ENCODE measurements around the gene STPG2. TPM values are rescaled to one million over a fixed set of nuclear protein-coding genes. Genes with fewer than 3 reads are reported as not detected.

STPG2 gene
- total and polyA plus RNA-seq, 5 donors from 2014 or later: 0.32 to 0.39 TPM; not detected in 3

GRCh38 chr4:97987019-97987648, 156.1 kb downstream of the STPG2 start:
- DNase-seq (peak in 1 of 3 donors; percentile 28), ATAC-seq (ENCODE audit: low read depth in 2 of 2) (no peak)
- Mint-ChIP-seq H3K36me3 (no peaks in the 10 kb centered on the region), H3K4me3 (no peak overlapping the region), H3K27ac (no peak overlapping the region), H3K9me3 (peaks cover 0 to 3% (median 0%) of the 10 kb centered on the region in 7 donors), H3K4me1 (no peaks in the 10 kb centered on the region), H3K27me3 (peaks cover 3% of the 10 kb centered on the region)
- Histone ChIP-seq H3K27me3 (ENCODE audit: control insufficient read depth, insufficient read depth, low read length) (no peaks in the 10 kb centered on the region), H3K9me3 (ENCODE audit: control insufficient read depth in 2 of 2, low read length in 2 of 2) (no peaks in the 10 kb centered on the region), H3K4me1 (ENCODE audit: control insufficient read depth, insufficient read depth, low read length, poor library complexity, severe bottlenecking) (no peaks in the 10 kb centered on the region), H3K36me3 (ENCODE audit: control insufficient read depth, insufficient read depth, low read length) (no peaks in the 10 kb centered on the region), H3K4me3 (ENCODE audit: low read depth, low read length) (no peak overlapping the region), H3K27ac (ENCODE audit: insufficient read depth, low read length, poor library complexity, severe bottlenecking) (no peak overlapping the region)

- Histone ChIP-seq H3K4me1 (ENCODE audit: control insufficient read depth, insufficient read depth, low read length, poor library complexity, severe bottlenecking) (no peaks in the 10 kb centered on the region), H3K36me3 (ENCODE audit: control insufficient read depth, insufficient read depth, low read length) (no peaks in the 10 kb centered on the region), H3K27ac (ENCODE audit: insufficient read depth, low read length, poor library complexity, severe bottlenecking) (no peak overlapping the region), H3K27me3 (ENCODE audit: control insufficient read depth, insufficient read depth, low read length) (no peaks in the 10 kb centered on the region), H3K4me3 (ENCODE audit: low read depth, low read length) (no peak overlapping the region), H3K9me3 (ENCODE audit: control insufficient read depth in 2 of 2, low read length in 2 of 2) (no peaks in the 10 kb centered on the region)
- H3K4me3 Mint-ChIP-seq: no peak overlapping the region
- H3K27ac Mint-ChIP-seq: no peak overlapping the region
- ATAC-seq (ENCODE audit: low read depth in 2 of 2) (no peak), DNase-seq (no peak)
- H3K27me3 Mint-ChIP-seq: no peaks in the 10 kb centered on the region
- H3K36me3 Mint-ChIP-seq: no peaks in the 10 kb centered on the region
- no peaks in the 10 kb centered on the region for H3K9me3 Mint-ChIP-seq
- H3K4me1 Mint-ChIP-seq: no peaks in the 10 kb centered on the region
Observed at GRCh38 chr4:97984545-97985131, 158.6 kb downstream of the STPG2 start.

GRCh38 chr4:97978791-97979488, 164.3 kb downstream of the STPG2 start:
- Histone ChIP-seq H3K4me1 (ENCODE audit: control insufficient read depth, insufficient read depth, low read length, poor library complexity, severe bottlenecking) (no peaks in the 10 kb centered on the region), H3K4me3 (ENCODE audit: low read depth, low read length) (no peak overlapping the region), H3K36me3 (ENCODE audit: control insufficient read depth, insufficient read depth, low read length) (no peaks in the 10 kb centered on the region), H3K9me3 (ENCODE audit: control insufficient read depth in 2 of 2, low read length in 2 of 2) (no peaks in the 10 kb centered on the region), H3K27ac (ENCODE audit: insufficient read depth, low read length, poor library complexity, severe bottlenecking) (no peak overlapping the region), H3K27me3 (ENCODE audit: control insufficient read depth, insufficient read depth, low read length) (no peaks in the 10 kb centered on the region)
- H3K27me3 Mint-ChIP-seq: no peaks in the 10 kb centered on the region
- ATAC-seq (ENCODE audit: low read depth in 2 of 2): no peak
- no peak for DNase-seq
- H3K36me3 Mint-ChIP-seq: no peaks in the 10 kb centered on the region
- peaks cover 0 to 7% (median 0%) of the 10 kb centered on the region in 7 donors for H3K9me3 Mint-ChIP-seq
- no peak overlapping the region for H3K27ac Mint-ChIP-seq
- H3K4me3 Mint-ChIP-seq: no peak overlapping the region
- H3K4me1 Mint-ChIP-seq: no peaks in the 10 kb centered on the region

- DNase-seq (no peak), ATAC-seq (ENCODE audit: low read depth in 2 of 2) (no peak)
- H3K4me1 ChIP-seq (ENCODE audit: control insufficient read depth, insufficient read depth, low read length, poor library complexity, severe bottlenecking): no peaks in the 10 kb centered on the region
- Mint-ChIP-seq H3K27ac (no peak overlapping the region), H3K4me1 (no peaks in the 10 kb centered on the region), H3K9me3 (peaks cover 0 to 5% (median 2%) of the 10 kb centered on the region in 7 donors), H3K36me3 (no peaks in the 10 kb centered on the region), H3K4me3 (no peak overlapping the region), H3K27me3 (no peaks in the 10 kb centered on the region)
- H3K36me3 ChIP-seq (ENCODE audit: control insufficient read depth, insufficient read depth, low read length): no peaks in the 10 kb centered on the region
- no peaks in the 10 kb centered on the region for H3K27me3 ChIP-seq (ENCODE audit: control insufficient read depth, insufficient read depth, low read length)
- no peak overlapping the region for H3K27ac ChIP-seq (ENCODE audit: insufficient read depth, low read length, poor library complexity, severe bottlenecking)
- peaks cover 1 to 5% of the 10 kb centered on the region in 2 experiments for H3K9me3 ChIP-seq (ENCODE audit: control insufficient read depth in 2 of 2, low read length in 2 of 2)
- no peak overlapping the region for H3K4me3 ChIP-seq (ENCODE audit: low read depth, low read length)
Observed at GRCh38 chr4:97953171-97953941, 189.9 kb downstream of the STPG2 start.

GRCh38 chr4:97952763-97953162, 190.5 kb downstream of the STPG2 start:
- no peaks in the 10 kb centered on the region for H3K27me3 ChIP-seq (ENCODE audit: control insufficient read depth, insufficient read depth, low read length)
- no peak overlapping the region for H3K27ac ChIP-seq (ENCODE audit: insufficient read depth, low read length, poor library complexity, severe bottlenecking)
- H3K4me3 ChIP-seq (ENCODE audit: low read depth, low read length): no peak overlapping the region
- no peaks in the 10 kb centered on the region for H3K36me3 ChIP-seq (ENCODE audit: control insufficient read depth, insufficient read depth, low read length)
- H3K27me3 Mint-ChIP-seq: no peaks in the 10 kb centered on the region
- H3K4me1 Mint-ChIP-seq: no peaks in the 10 kb centered on the region
- no peak for DNase-seq
- no peaks in the 10 kb centered on the region for H3K4me1 ChIP-seq (ENCODE audit: control insufficient read depth, insufficient read depth, low read length, poor library complexity, severe bottlenecking)
- ATAC-seq (ENCODE audit: low read depth in 2 of 2): no peak
- peaks cover 0 to 6% (median 1%) of the 10 kb centered on the region in 7 donors for H3K9me3 Mint-ChIP-seq
- peaks cover 1 to 5% of the 10 kb centered on the region in 2 experiments for H3K9me3 ChIP-seq (ENCODE audit: control insufficient read depth in 2 of 2, low read length in 2 of 2)
- no peak overlapping the region for H3K27ac Mint-ChIP-seq
- H3K4me3 Mint-ChIP-seq: no peak overlapping the region
- no peaks in the 10 kb centered on the region for H3K36me3 Mint-ChIP-seq

- no peak for DNase-seq
- H3K36me3 Mint-ChIP-seq: no peaks in the 10 kb centered on the region
- H3K27me3 Mint-ChIP-seq: no peaks in the 10 kb centered on the region
- Histone ChIP-seq H3K4me1 (ENCODE audit: control insufficient read depth, insufficient read depth, low read length, poor library complexity, severe bottlenecking) (no peaks in the 10 kb centered on the region), H3K27ac (ENCODE audit: insufficient read depth, low read length, poor library complexity, severe bottlenecking) (no peak overlapping the region), H3K9me3 (ENCODE audit: control insufficient read depth in 2 of 2, low read length in 2 of 2) (peaks cover 1 to 5% of the 10 kb centered on the region in 2 experiments), H3K36me3 (ENCODE audit: control insufficient read depth, insufficient read depth, low read length) (no peaks in the 10 kb centered on the region), H3K4me3 (ENCODE audit: low read depth, low read length) (no peak overlapping the region), H3K27me3 (ENCODE audit: control insufficient read depth, insufficient read depth, low read length) (no peaks in the 10 kb centered on the region)
- ATAC-seq (ENCODE audit: low read depth in 2 of 2): no peak
- H3K4me1 Mint-ChIP-seq: no peaks in the 10 kb centered on the region
- no peak overlapping the region for H3K27ac Mint-ChIP-seq
- H3K4me3 Mint-ChIP-seq: no peak overlapping the region
- H3K9me3 Mint-ChIP-seq: peaks cover 0 to 6% (median 1%) of the 10 kb centered on the region in 7 donors
Observed at GRCh38 chr4:97950836-97951235, 192.4 kb downstream of the STPG2 start.

- H3K27me3 Mint-ChIP-seq: no peaks in the 10 kb centered on the region
- Histone ChIP-seq H3K27ac (ENCODE audit: insufficient read depth, low read length, poor library complexity, severe bottlenecking) (no peak overlapping the region), H3K9me3 (ENCODE audit: control insufficient read depth in 2 of 2, low read length in 2 of 2) (peaks cover 2 to 9% of the 10 kb centered on the region in 2 experiments), H3K27me3 (ENCODE audit: control insufficient read depth, insufficient read depth, low read length) (no peaks in the 10 kb centered on the region), H3K36me3 (ENCODE audit: control insufficient read depth, insufficient read depth, low read length) (no peaks in the 10 kb centered on the region), H3K4me3 (ENCODE audit: low read depth, low read length) (no peak overlapping the region), H3K4me1 (ENCODE audit: control insufficient read depth, insufficient read depth, low read length, poor library complexity, severe bottlenecking) (no peaks in the 10 kb centered on the region)
- no peak for DNase-seq
- H3K36me3 Mint-ChIP-seq: no peaks in the 10 kb centered on the region
- H3K4me3 Mint-ChIP-seq: no peak overlapping the region
- no peaks in the 10 kb centered on the region for H3K4me1 Mint-ChIP-seq
- peaks cover 0 to 24% (median 9%) of the 10 kb centered on the region in 7 donors for H3K9me3 Mint-ChIP-seq
- no peak for ATAC-seq (ENCODE audit: low read depth in 2 of 2)
- H3K27ac Mint-ChIP-seq: no peak overlapping the region
Observed at GRCh38 chr4:97942951-97943350, 200.3 kb downstream of the STPG2 start.
